IMR-90 (cell line): ENCODE results near the gene NAPSA. TPM values are rescaled to one million over a fixed set of nuclear protein-coding genes. Genes with fewer than 3 reads are reported as not detected.

Experiments
- ATAC-seq: fragments of 200-7000 bp; cut with Tn5 transposase; 2 replicates; pipeline ENCODE4 v1.9.1; 2020; ENCODE audit warnings: low read depth, mild to moderate bottlenecking, moderate library complexity
- BruUV-seq: library from RNA; stranded (reverse); fragments of 400-500 nt; replicated peaks from 2 replicates; lab custom pipeline; 2021; lab: Mats Ljungman, UMichigan
- CTCF ChIA-PET: fragments of 300-600 bp; formaldehyde crosslinking; extraction: SDS; loops from one replicate; lab custom pipeline; 2021; ENCODE audit warnings: antibody characterized with exemption; lab: Yijun Ruan, JAX
- POLR2A ChIA-PET: fragments of 300-600 bp; sonication (Branson Sonifier 250); formaldehyde crosslinking; loops from one replicate; lab custom pipeline; 2022; ENCODE audit warnings: antibody characterized with exemption; ENCODE audit not compliant: unreplicated experiment; lab: Charles Lee
- DNase-seq: peaks from one replicate; pipeline ENCODE4 v3.0.0; 2013
- H2AFZ ChIP-seq: replicated peaks from 2 replicates; pipeline ENCODE3; 2013; ENCODE audit warnings: low read length, mild to moderate bottlenecking; ENCODE audit not compliant: poor library complexity
- H2AK5ac ChIP-seq: 2 replicates; pipeline ENCODE4 v1.6.1; 2013; ENCODE audit warnings: low read depth, low read length, inconsistent platforms
- H2AK9ac ChIP-seq: replicated peaks from 2 replicates; pipeline ENCODE3; 2013; ENCODE audit warnings: mild to moderate bottlenecking, low read depth, low read length, moderate library complexity; ENCODE audit not compliant: poor library complexity
- H2BK120ac ChIP-seq: 2 replicates; pipeline ENCODE4 v1.6.1; 2013; ENCODE audit warnings: low read depth, low read length, inconsistent platforms
- H2BK15ac ChIP-seq: 3 replicates; pipeline ENCODE4 v1.6.1; 2013; ENCODE audit warnings: low read depth, low read length, inconsistent platforms
- H2BK20ac ChIP-seq: 2 replicates; pipeline ENCODE4 v1.6.1; 2013; ENCODE audit warnings: low read depth, mild to moderate bottlenecking, inconsistent platforms, low read length, moderate library complexity
- H2BK5ac ChIP-seq: 2 replicates; pipeline ENCODE4 v1.6.1; 2013; ENCODE audit warnings: mild to moderate bottlenecking, low read depth, low read length, inconsistent platforms; ENCODE audit not compliant: poor library complexity, severe bottlenecking
- H3K14ac ChIP-seq: replicated peaks from 2 replicates; pipeline ENCODE4 v1.6.1; 2013; ENCODE audit warnings: low read depth, low read length, inconsistent platforms
- H3K18ac ChIP-seq: 2 replicates; pipeline ENCODE4 v1.6.1; 2013; ENCODE audit warnings: low read depth, low read length, control low read depth
- H3K23ac ChIP-seq: 2 replicates; pipeline ENCODE4 v1.6.1; 2013; ENCODE audit warnings: low read depth, low read length, inconsistent platforms
- H3K27ac ChIP-seq: 2 replicates; pipeline ENCODE4 v1.5.1; 2013; ENCODE audit warnings: mild to moderate bottlenecking, control low read depth, low read length; ENCODE audit not compliant: insufficient read depth
- H3K27me3 ChIP-seq: 2 replicates; pipeline ENCODE4 v1.6.1; 2013; ENCODE audit warnings: low read length; ENCODE audit not compliant: control insufficient read depth, insufficient read depth
- H3K36me3 ChIP-seq: 2 replicates; pipeline ENCODE4 v1.6.1; 2013; ENCODE audit warnings: low read length, mixed read lengths; ENCODE audit not compliant: control insufficient read depth, insufficient read depth
- H3K4ac ChIP-seq: 2 replicates; pipeline ENCODE4 v1.6.1; 2013; ENCODE audit warnings: low read depth, low read length, inconsistent platforms
- H3K4me1 ChIP-seq: 2 replicates; pipeline ENCODE4 v1.6.1; 2013; ENCODE audit warnings: low read length, mixed read lengths; ENCODE audit not compliant: control insufficient read depth, insufficient read depth
- H3K4me2 ChIP-seq: 2 replicates; pipeline ENCODE4 v1.6.1; 2013; ENCODE audit warnings: low read depth, mild to moderate bottlenecking, control low read depth, low read length, moderate library complexity
- H3K4me3 ChIP-seq: 2 replicates; pipeline ENCODE4 v1.5.1; 2013; ENCODE audit warnings: low read depth, mild to moderate bottlenecking, control low read depth, low read length, moderate library complexity; ENCODE audit not compliant: insufficient read depth
- H3K56ac ChIP-seq: 2 replicates; pipeline ENCODE4 v1.6.1; 2013; ENCODE audit warnings: low read length, inconsistent platforms; ENCODE audit not compliant: insufficient read depth; ENCODE audit errors: extremely low read depth
- H3K79me1 ChIP-seq, 2 experiments: 2 replicates each; pipeline ENCODE4 v1.6.1; 2013; ENCODE audit warnings: low read length in 2 of 2, inconsistent platforms in 1 of 2, low read depth in 1 of 2
- H3K9ac ChIP-seq: 2 replicates; pipeline ENCODE4 v1.6.1; 2013; ENCODE audit warnings: low read depth, low read length, control low read depth
- H3K9me1 ChIP-seq: 2 replicates; pipeline ENCODE4 v1.6.1; 2013; ENCODE audit warnings: low read length, inconsistent platforms; ENCODE audit not compliant: insufficient read depth
- H3K9me3 ChIP-seq: 2 replicates; pipeline ENCODE4 v1.6.1; 2013; ENCODE audit warnings: low read length; ENCODE audit not compliant: control insufficient read depth, insufficient read depth
- H4K20me1 ChIP-seq: 2 replicates; pipeline ENCODE4 v1.6.1; 2013; ENCODE audit warnings: low read length, inconsistent platforms; ENCODE audit not compliant: insufficient read depth
- H4K5ac ChIP-seq: 2 replicates; pipeline ENCODE4 v1.6.1; 2013; ENCODE audit warnings: mild to moderate bottlenecking, low read depth, low read length, control low read depth
- H4K8ac ChIP-seq, 2 experiments: 2 replicates each; pipeline ENCODE4 v1.6.1; 2013; ENCODE audit warnings: low read depth in 2 of 2, low read length in 2 of 2, control low read depth in 1 of 2, inconsistent platforms in 1 of 2
- H4K91ac ChIP-seq: 2 replicates; pipeline ENCODE4 v1.6.1; 2013; ENCODE audit warnings: low read depth, low read length, inconsistent platforms; ENCODE audit not compliant: insufficient read depth
- BHLHE40 ChIP-seq: fragments of 150-350 bp; IDR thresholded peaks from 2 replicates; pipeline ENCODE4 v1.6.1; 2016; ENCODE audit warnings: mild to moderate bottlenecking, low read depth, low read length
- CEBPB ChIP-seq: IDR thresholded peaks from 2 replicates; pipeline ENCODE4 v1.6.1; 2012; ENCODE audit warnings: low read depth, low read length, improper control_type of control experiment
- CHD1 ChIP-seq: IDR thresholded peaks from 2 replicates; pipeline ENCODE4 v1.6.1; 2012; ENCODE audit warnings: low read depth, low read length, improper control_type of control experiment
- FOS ChIP-seq: fragments of 150-350 bp; IDR thresholded peaks from 2 replicates; pipeline ENCODE4 v1.6.1; 2016; ENCODE audit warnings: low read depth, low read length
- MAFK ChIP-seq: IDR thresholded peaks from 2 replicates; pipeline ENCODE4 v1.6.1; 2012; ENCODE audit warnings: low read depth, low read length, improper control_type of control experiment
- MAZ ChIP-seq: IDR thresholded peaks from 2 replicates; pipeline ENCODE4 v1.6.1; 2012; ENCODE audit warnings: low read depth, mild to moderate bottlenecking, low read length, improper control_type of control experiment, moderate library complexity, borderline replicate concordance
- MXI1 ChIP-seq: IDR thresholded peaks from 2 replicates; pipeline ENCODE4 v1.6.1; 2012; ENCODE audit warnings: low read depth, mild to moderate bottlenecking, low read length, moderate library complexity, borderline replicate concordance
- NFE2L2 ChIP-seq: fragments of 150-350 bp; IDR thresholded peaks from 2 replicates; pipeline ENCODE4 v1.6.1; 2016; ENCODE audit warnings: low read depth, mild to moderate bottlenecking, low read length
- POLR2A ChIP-seq: IDR thresholded peaks from 2 replicates; pipeline ENCODE4 v1.6.1; 2012; ENCODE audit warnings: mild to moderate bottlenecking, low read depth, low read length
- RAD21 ChIP-seq: IDR thresholded peaks from 2 replicates; pipeline ENCODE4 v1.6.1; 2012; ENCODE audit warnings: low read length, improper control_type of control experiment
- RCOR1 ChIP-seq: IDR thresholded peaks from 2 replicates; pipeline ENCODE4 v1.6.1; 2012; ENCODE audit warnings: mild to moderate bottlenecking, low read length, improper control_type of control experiment; ENCODE audit not compliant: insufficient replicate concordance
- RFX5 ChIP-seq: IDR thresholded peaks from 2 replicates; pipeline ENCODE4 v1.8.0; 2012; ENCODE audit warnings: low read depth, mild to moderate bottlenecking, low read length, moderate library complexity
- SMC3 ChIP-seq: fragments of 150-350 bp; IDR thresholded peaks from 2 replicates; pipeline ENCODE4 v1.6.1; 2016; ENCODE audit warnings: low read depth, mild to moderate bottlenecking, antibody characterized with exemption, low read length, moderate library complexity
- WGBS, 2 experiments: methylation state at CpG; one replicate each; pipeline versions ENCODE4 v1.1.5 to v1.1.7; 2013; ENCODE audit warnings: missing lambda C conversion rate in 2 of 2; ENCODE audit not compliant: insufficient read length in 1 of 2; ENCODE audit errors: extremely low coverage in 2 of 2; 5-methylcytosine and 5-hydroxymethylcytosine counted together
- dilution Hi-C: fragments of 300-500 bp; cut with HindIII; formaldehyde crosslinking; loops from one replicate; pipeline ENCODE4 v1.14.3; 2018; ENCODE audit warnings: low sequenced_read_pairs; ENCODE audit not compliant: unreplicated experiment
- in situ Hi-C: fragments of 300-500 bp; cut with MboI; formaldehyde crosslinking; loops from 3 replicates; pipeline ENCODE4 v1.14.3; 2019; ENCODE audit warnings: low sequenced_read_pairs, inconsistent platforms, mixed read lengths
- intact Hi-C: fragments of 100-400 bp; cut with micrococcal nuclease; formaldehyde crosslinking; loops from 2 replicates; pipeline ENCODE4 v1.10.0; 2022
- polyA plus RNA-seq, 3 experiments: library from polyadenylated mRNA; depleted of rRNA; stranded (reverse); fragments of >200 nt; gene quantifications; 2 replicates each; pipeline ENCODE4 v1.2.3, GENCODE V29; 2012; ENCODE audit warnings: low replicate concordance in 1 of 3
- total RNA-seq: library from RNA; depleted of rRNA; stranded (reverse); fragments of >200 nt; gene quantifications from 2 replicates; pipeline ENCODE4 v1.2.3, GENCODE V29; 2012
- TF ChIP-seq, protein P1 (sequence below): fragments of 150-350 bp; IDR thresholded peaks from 2 replicates; pipeline ENCODE4 v1.6.1; 2016; ENCODE audit warnings: low read depth, mild to moderate bottlenecking, low read length, moderate library complexity, borderline replicate concordance
- TF ChIP-seq, protein P2 (sequence below): conservative IDR thresholded peaks from 2 replicates; pipeline ENCODE4 v1.5.1; 2012; ENCODE audit warnings: mild to moderate bottlenecking, low read depth, low read length, improper control_type of control experiment
- TF ChIP-seq, protein P3 (sequence below): fragments of 150-350 bp; IDR thresholded peaks from 2 replicates; pipeline ENCODE4 v1.6.1; 2017; ENCODE audit warnings: mild to moderate bottlenecking, antibody characterized with exemption, low read length, low read depth

NAPSA gene
- total and polyA plus RNA-seq, 2 of the 4 experiments (the other 2 are of a cell fraction), result 0.39 TPM; not detected in 1

DNA sequence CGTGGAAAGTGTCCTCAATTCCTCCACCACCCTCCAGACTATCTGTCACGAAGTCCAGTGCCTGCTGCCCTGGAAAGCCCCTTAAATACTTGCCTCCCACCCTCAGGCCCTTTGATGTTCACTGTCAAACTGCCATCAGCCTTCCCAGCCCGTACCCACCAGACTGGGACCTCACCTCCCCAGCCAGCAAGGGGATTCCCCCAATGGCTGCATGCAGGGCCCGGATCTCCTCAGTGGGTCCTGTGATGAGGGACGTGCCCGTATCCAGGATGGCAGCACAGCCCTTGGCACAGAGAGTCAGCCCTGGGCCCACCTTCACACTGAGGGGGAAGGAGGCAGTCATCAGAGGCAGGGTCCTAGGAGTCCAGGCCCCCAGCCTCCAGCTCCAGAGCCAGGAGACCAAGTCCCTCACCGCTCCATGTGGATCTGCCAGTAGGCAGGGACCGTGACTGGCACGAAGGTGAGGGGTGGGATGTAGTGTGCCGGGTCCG, 6.1 kb downstream of the NAPSA start:
- H3K27ac ChIP-seq, result no peak overlapping the region
- no peak overlapping the region for H2BK120ac ChIP-seq
- dilution Hi-C loops, result no loop called here
- TF ChIP-seq RFX5 (no peak), BHLHE40 (no peak), MAFK (no peak), RAD21 (no peak), RCOR1 (no peak), MXI1 (no peak), SMC3 (no peak), CHD1 (no peak), NFE2L2 (no peak), CEBPB (no peak), FOS (no peak), POLR2A (no peak), MAZ (no peak)
- TF ChIP-seq, protein P1, sequence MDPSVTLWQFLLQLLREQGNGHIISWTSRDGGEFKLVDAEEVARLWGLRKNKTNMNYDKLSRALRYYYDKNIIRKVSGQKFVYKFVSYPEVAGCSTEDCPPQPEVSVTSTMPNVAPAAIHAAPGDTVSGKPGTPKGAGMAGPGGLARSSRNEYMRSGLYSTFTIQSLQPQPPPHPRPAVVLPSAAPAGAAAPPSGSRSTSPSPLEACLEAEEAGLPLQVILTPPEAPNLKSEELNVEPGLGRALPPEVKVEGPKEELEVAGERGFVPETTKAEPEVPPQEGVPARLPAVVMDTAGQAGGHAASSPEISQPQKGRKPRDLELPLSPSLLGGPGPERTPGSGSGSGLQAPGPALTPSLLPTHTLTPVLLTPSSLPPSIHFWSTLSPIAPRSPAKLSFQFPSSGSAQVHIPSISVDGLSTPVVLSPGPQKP, result no peak
- TF ChIP-seq, protein P2, sequence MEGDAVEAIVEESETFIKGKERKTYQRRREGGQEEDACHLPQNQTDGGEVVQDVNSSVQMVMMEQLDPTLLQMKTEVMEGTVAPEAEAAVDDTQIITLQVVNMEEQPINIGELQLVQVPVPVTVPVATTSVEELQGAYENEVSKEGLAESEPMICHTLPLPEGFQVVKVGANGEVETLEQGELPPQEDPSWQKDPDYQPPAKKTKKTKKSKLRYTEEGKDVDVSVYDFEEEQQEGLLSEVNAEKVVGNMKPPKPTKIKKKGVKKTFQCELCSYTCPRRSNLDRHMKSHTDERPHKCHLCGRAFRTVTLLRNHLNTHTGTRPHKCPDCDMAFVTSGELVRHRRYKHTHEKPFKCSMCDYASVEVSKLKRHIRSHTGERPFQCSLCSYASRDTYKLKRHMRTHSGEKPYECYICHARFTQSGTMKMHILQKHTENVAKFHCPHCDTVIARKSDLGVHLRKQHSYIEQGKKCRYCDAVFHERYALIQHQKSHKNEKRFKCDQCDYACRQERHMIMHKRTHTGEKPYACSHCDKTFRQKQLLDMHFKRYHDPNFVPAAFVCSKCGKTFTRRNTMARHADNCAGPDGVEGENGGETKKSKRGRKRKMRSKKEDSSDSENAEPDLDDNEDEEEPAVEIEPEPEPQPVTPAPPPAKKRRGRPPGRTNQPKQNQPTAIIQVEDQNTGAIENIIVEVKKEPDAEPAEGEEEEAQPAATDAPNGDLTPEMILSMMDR, result no peak
- TF ChIP-seq, protein P3, sequence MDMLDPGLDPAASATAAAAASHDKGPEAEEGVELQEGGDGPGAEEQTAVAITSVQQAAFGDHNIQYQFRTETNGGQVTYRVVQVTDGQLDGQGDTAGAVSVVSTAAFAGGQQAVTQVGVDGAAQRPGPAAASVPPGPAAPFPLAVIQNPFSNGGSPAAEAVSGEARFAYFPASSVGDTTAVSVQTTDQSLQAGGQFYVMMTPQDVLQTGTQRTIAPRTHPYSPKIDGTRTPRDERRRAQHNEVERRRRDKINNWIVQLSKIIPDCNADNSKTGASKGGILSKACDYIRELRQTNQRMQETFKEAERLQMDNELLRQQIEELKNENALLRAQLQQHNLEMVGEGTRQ, result no peak
- H2BK15ac ChIP-seq, result no peak overlapping the region
- H3K56ac ChIP-seq, result no peak overlapping the region
- H4K5ac ChIP-seq, result no peak overlapping the region
- H2AK9ac ChIP-seq, result no peak overlapping the region
- no peak overlapping the region for H2AK5ac ChIP-seq
- no peak for DNase-seq
- H3K4ac ChIP-seq, result no peak overlapping the region
- H3K27me3 ChIP-seq, result peaks cover 8% of the 10 kb centered on the region
- no peak overlapping the region for H3K4me2 ChIP-seq
- H3K9me3 ChIP-seq, result no peaks in the 10 kb centered on the region
- H3K4me1 ChIP-seq, result no peaks in the 10 kb centered on the region
- no peak overlapping the region for H3K9ac ChIP-seq
- no peak overlapping the region for H4K8ac ChIP-seq
- WGBS, 2 experiments, result 92% methylated on average over 2 of the region's 11 CpGs; no CpG with 5 or more reads in 1 of the 2 experiments
- no peak overlapping the region for H4K91ac ChIP-seq
- H3K36me3 ChIP-seq, result no peaks in the 10 kb centered on the region
- ChIA-PET CTCF (no interaction called here), POLR2A (no interaction called here)
- H4K20me1 ChIP-seq, result no peaks in the 10 kb centered on the region
- H2BK20ac ChIP-seq, result no peak overlapping the region
- in situ Hi-C loops, result loop anchor here (10.0 kb wide), 1 partner anchor 425 kb away; no protein-coding TSS in a partner anchor
- no peak for ATAC-seq
- no peak overlapping the region for H2AFZ ChIP-seq
- no peaks in the 10 kb centered on the region for H3K9me1 ChIP-seq
- no peak overlapping the region for H3K23ac ChIP-seq
- H2BK5ac ChIP-seq, result no peak overlapping the region
- intact Hi-C loops, result loop anchor here (10.0 kb wide), 1 partner anchor 655 kb away; the partner anchor contains the start of gene KLK10
- no peaks in the 10 kb centered on the region for H3K79me1 ChIP-seq
- H3K18ac ChIP-seq, result no peak overlapping the region
- no peak overlapping the region for H3K4me3 ChIP-seq
- H3K14ac ChIP-seq, result no peak overlapping the region
- no TSS peak for BruUV-seq
